GM12878 (cell line): ENCODE data around the gene LPCAT4.

Experiments used
- BCLAF1 ChIP-seq: fragments of 450-650 bp; IDR thresholded peaks from 2 replicates; pipeline ENCODE4 v1.6.1; 2017; ENCODE audit warnings: antibody characterized with exemption, mild to moderate bottlenecking, moderate library complexity
- CBX5 ChIP-seq: sonication (generic); IDR thresholded peaks from 2 replicates; pipeline ENCODE4 v1.6.1; 2016; ENCODE audit warnings: low read depth, moderate library complexity, mild to moderate bottlenecking, inconsistent platforms
- CEBPB ChIP-seq, 2 experiments: fragments of 150-350 bp in 1 of 2; IDR thresholded peaks; 2 replicates each; pipeline ENCODE4 v1.6.1; 2012 to 2014; ENCODE audit warnings: low read depth in 2 of 2, low read length in 2 of 2, borderline replicate concordance in 1 of 2, inconsistent platforms in 1 of 2
- EED ChIP-seq: sonication (generic); IDR thresholded peaks from 2 replicates; pipeline ENCODE4 v1.6.1; 2016; ENCODE audit warnings: antibody characterized with exemption, low read depth
- EP300 ChIP-seq, 2 experiments: fragments of 150-350 bp in 1 of 2; IDR thresholded peaks; 2 replicates each; pipeline ENCODE4 v1.6.1; 2011 to 2012; ENCODE audit warnings: low read depth in 2 of 2, low read length in 2 of 2, borderline replicate concordance in 1 of 2, improper control_type of control experiment in 1 of 2, inconsistent platforms in 1 of 2; ENCODE audit not compliant: control insufficient read depth in 1 of 2
- FOS ChIP-seq: IDR thresholded peaks from 3 replicates; pipeline ENCODE4 v1.6.1; 2011; ENCODE audit warnings: borderline replicate concordance; ENCODE audit not compliant: insufficient read length; ENCODE audit errors: extremely low read depth
- FOXM1 ChIP-seq: IDR thresholded peaks from 2 replicates; pipeline ENCODE4 v1.6.1; 2012; ENCODE audit warnings: low read depth, mild to moderate bottlenecking, inconsistent platforms, low read length, moderate library complexity
- POLR2A ChIP-seq: IDR thresholded peaks from 2 replicates; pipeline ENCODE4 v1.6.1; 2011; ENCODE audit warnings: low read depth, mild to moderate bottlenecking, low read length
- RCOR1 ChIP-seq: conservative IDR thresholded peaks from 2 replicates; pipeline ENCODE4 v1.6.1; 2012; ENCODE audit warnings: low read depth, low read length, improper control_type of control experiment
- REST ChIP-seq: IDR thresholded peaks from 2 replicates; pipeline ENCODE4 v1.6.1; 2012; ENCODE audit warnings: mild to moderate bottlenecking, low read depth, low read length
- SPI1 ChIP-seq: IDR thresholded peaks from 2 replicates; pipeline ENCODE4 v1.6.1; 2011; ENCODE audit warnings: low read depth, mild to moderate bottlenecking, low read length, moderate library complexity, borderline replicate concordance; ENCODE audit not compliant: insufficient read depth
- TAF1 ChIP-seq: IDR thresholded peaks from 2 replicates; pipeline ENCODE4 v1.6.1; 2011; ENCODE audit warnings: mild to moderate bottlenecking, low read depth, low read length, borderline replicate concordance
- YY1 ChIP-seq: IDR thresholded peaks from 2 replicates; pipeline ENCODE4 v1.6.1; 2011; ENCODE audit warnings: low read depth, mild to moderate bottlenecking, low read length
- TF ChIP-seq, protein P1 (sequence below), 3 experiments: IDR thresholded peaks in 2 of 3; conservative IDR thresholded peaks in 1 of 3; 2 replicates each; pipeline ENCODE4 v1.5.1; 2011; ENCODE audit warnings: low read depth in 3 of 3, low read length in 3 of 3, mild to moderate bottlenecking in 3 of 3, control low read depth in 2 of 3, moderate library complexity in 2 of 3, inconsistent platforms in 1 of 3, mixed read lengths in 1 of 3; ENCODE audit not compliant: control insufficient read depth in 2 of 3, insufficient read depth in 1 of 3; ENCODE audit errors: extremely low read depth in 1 of 3

GRCh38 chr15:34367101-34368081 lies at the start of gene LPCAT4:
- no peak; the same call in 1 of the 2 replicates for TF ChIP-seq BCLAF1
- TF ChIP-seq CBX5: no peak; the same call in 1 of the 2 replicates
- TF ChIP-seq TAF1: peak; percentile 85; the same call in 1 of the 2 replicates
- TF ChIP-seq REST: no peak
- TF ChIP-seq FOS: no peak
- TF ChIP-seq, protein P1, sequence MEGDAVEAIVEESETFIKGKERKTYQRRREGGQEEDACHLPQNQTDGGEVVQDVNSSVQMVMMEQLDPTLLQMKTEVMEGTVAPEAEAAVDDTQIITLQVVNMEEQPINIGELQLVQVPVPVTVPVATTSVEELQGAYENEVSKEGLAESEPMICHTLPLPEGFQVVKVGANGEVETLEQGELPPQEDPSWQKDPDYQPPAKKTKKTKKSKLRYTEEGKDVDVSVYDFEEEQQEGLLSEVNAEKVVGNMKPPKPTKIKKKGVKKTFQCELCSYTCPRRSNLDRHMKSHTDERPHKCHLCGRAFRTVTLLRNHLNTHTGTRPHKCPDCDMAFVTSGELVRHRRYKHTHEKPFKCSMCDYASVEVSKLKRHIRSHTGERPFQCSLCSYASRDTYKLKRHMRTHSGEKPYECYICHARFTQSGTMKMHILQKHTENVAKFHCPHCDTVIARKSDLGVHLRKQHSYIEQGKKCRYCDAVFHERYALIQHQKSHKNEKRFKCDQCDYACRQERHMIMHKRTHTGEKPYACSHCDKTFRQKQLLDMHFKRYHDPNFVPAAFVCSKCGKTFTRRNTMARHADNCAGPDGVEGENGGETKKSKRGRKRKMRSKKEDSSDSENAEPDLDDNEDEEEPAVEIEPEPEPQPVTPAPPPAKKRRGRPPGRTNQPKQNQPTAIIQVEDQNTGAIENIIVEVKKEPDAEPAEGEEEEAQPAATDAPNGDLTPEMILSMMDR (IDR thresholded peaks at IDR 0.05 in 2 of 3, conservative IDR thresholded peaks at IDR 0.05 in 1 of 3; ENCODE audit: control insufficient read depth in 2 of 3, extremely low read depth in 1 of 3, insufficient read depth in 1 of 3, low read depth in 3 of 3, low read length in 3 of 3): peak; percentile 89 to 96 (median 95); a peak in 5 of 6 replicates
- TF ChIP-seq SPI1: no peak
- no peak for TF ChIP-seq RCOR1
- TF ChIP-seq EP300 (IDR thresholded peaks at IDR 0.05; ENCODE audit: borderline replicate concordance in 1 of 2, control insufficient read depth in 1 of 2, low read depth in 2 of 2, low read length in 2 of 2): no peak
- TF ChIP-seq YY1: peak; percentile 90
- TF ChIP-seq EED: peak; percentile 51; the same call in 1 of the 2 replicates
- TF ChIP-seq FOXM1: no peak; the same call in 1 of the 2 replicates
- peak; percentile 76; the same call in 1 of the 2 replicates for TF ChIP-seq POLR2A
- TF ChIP-seq CEBPB (IDR thresholded peaks at IDR 0.05; ENCODE audit: borderline replicate concordance in 1 of 2, low read depth in 2 of 2, low read length in 2 of 2): no peak
